HG03439 (cell line): ENCODE data around the gene NOLC1.
A peak's percentile ranks its signal among the peaks of the same experiment; 100 is the strongest.

Source experiments
- ATAC-seq: cut with Tn5 transposase; IDR thresholded peaks from one replicate; pipeline ENCODE4 v1.9.1; 2021; ENCODE audit warnings: mild to moderate bottlenecking, moderate library complexity; ENCODE audit not compliant: unreplicated experiment

NOLC1 gene

GRCh38 chr10:102151774-102152544 is at the start of gene NOLC1:
Gene NOLC1 (plus strand): TSS chr10:102152389. CDS start chr10:102152411, 22 bp downstream.
- peak; percentile 91 for ATAC-seq

- ATAC-seq, result no peak
Measured at GRCh38 chr10:102102421-102102820, 49.8 kb upstream of the NOLC1 start.

DNA sequence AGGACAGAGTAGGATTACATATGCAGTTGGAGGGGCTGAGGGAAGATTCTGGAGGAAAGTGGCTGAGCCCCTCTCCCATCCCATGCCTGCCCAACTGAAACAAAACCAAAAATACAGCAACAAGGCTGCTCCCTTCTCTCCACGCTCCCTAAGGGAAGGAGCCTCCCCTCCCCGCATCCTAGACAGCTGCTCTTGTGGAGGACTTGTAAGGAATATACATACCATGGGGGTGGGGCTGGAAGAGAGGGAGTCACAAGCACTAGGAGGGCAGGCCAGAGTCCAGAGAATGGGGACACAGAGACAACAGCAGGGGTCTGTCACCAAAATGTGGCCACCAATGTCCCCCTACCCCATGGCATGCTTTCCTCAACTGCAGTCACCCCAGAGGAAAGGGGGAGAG is 45.2 kb upstream of the NOLC1 start:
- no peak for ATAC-seq

GRCh38 chr10:102109166-102110116 is 42.7 kb upstream of the NOLC1 start:
- ATAC-seq, result no peak

DNA sequence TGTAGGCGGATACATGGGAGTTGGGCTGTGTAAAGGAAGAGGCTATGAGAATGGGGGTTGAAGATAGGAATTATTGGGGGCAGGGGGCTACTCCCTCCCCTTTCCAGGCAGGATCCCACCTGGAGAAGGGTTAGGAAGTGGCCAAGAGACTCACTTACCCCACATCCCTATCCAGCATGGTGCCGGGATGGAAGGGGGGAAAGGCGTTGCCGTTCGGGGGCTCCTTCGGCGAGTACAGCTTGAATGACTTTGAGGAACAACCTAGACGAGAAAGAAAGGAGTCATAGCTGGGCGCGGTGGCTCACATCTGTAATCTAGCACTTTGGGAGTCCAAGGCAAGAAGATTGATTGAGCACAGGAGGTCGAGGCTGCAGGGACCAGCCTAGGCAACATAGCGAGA is 40.9 kb upstream of the NOLC1 start:
- no peak for ATAC-seq

- no peak for ATAC-seq
Measured at GRCh38 chr10:102112210-102112817, 39.9 kb upstream of the NOLC1 start.

- ATAC-seq, result no peak
Measured at GRCh38 chr10:102113261-102113955, 38.8 kb upstream of the NOLC1 start.

DNA sequence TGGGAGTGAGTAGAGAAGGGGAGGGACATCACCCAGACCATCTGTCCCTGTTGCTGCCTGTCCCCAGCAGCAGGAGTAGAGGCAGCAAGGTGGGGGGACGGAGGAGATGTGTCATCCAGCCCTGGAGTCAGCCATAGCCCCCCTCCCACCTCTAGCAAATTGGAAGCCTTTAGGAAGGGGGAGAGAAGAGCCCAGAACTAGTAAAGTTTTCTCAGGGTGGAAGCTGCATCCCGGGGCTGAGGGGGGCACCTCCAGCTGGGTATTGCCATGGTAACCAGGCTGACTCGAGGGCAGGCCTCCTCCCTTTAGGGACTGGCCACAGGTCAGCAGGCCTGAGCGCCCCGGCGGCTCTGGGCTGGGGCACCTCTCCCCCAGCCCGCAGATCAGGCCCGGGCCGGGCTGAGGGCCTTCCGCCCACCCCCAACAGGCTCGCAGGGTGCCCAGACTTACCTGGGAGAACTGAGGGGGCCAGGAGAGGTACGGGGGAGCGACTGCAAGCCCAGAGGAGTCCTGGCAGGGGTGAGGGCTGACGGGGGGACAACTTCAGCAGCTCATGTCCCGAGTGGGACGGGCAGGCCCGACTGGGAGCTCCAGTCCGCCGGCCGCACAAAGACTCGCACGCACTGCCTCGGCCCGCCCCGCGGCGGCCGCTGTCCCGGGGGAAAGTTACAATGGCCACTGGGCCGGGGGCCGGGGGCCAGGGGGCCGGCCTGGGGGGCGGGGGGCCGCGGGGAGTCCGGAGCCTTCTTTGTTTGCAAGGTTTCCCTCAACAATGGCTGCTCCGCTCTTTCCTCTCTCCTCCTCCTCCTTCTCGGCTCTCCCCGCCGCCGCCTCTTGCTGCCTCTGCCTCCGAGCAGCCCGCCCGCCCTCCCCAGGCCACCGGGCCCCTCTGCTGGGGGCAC is 38.0 kb upstream of the NOLC1 start:
- no peak for ATAC-seq

DNA sequence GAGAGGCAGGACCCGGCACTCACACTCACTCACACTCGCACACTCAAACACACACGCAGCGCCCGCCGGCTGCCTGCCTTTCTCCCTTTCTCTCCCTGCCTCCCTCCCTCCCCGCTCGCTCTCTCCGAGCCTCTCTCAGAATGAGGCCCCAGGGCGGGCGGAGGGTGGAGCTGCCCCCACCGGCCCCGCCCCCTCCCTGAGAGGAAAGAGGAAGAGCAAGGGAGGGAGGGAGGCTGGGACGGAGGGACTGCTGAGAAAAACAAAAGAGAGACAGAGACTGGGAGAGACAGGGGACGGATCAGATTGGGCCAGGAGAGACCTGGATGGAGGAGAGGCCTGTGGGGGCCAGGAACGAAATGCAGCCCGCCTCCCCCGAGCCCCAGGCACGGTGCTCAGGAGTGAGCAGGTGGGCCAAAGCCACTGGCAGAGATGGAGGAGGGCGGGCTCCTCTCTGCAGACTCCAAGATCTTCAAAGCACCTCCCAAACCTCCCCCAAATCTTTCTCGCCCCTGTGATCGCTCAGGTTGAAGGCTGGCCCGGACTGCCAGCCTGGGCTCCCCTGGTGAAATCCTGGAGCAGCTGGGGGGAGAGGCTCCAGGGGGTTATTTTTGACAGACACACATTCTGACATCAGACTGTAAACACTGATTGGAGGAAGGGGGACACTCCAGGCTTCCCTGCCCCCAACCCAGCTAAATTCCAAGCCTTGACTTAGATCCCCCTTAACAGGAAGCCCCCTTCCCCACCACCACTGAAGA is 37.1 kb upstream of the NOLC1 start:
- peak; percentile 67 for ATAC-seq

- no peak for ATAC-seq
Measured at GRCh38 chr10:102115775-102116174, 36.4 kb upstream of the NOLC1 start.

GRCh38 chr10:102116656-102117055 is 35.5 kb upstream of the NOLC1 start:
- no peak for ATAC-seq

- ATAC-seq, result no peak
Measured at GRCh38 chr10:102117391-102118159, 34.6 kb upstream of the NOLC1 start.

GRCh38 chr10:102118867-102119266 is 33.3 kb upstream of the NOLC1 start:
- no peak for ATAC-seq

DNA sequence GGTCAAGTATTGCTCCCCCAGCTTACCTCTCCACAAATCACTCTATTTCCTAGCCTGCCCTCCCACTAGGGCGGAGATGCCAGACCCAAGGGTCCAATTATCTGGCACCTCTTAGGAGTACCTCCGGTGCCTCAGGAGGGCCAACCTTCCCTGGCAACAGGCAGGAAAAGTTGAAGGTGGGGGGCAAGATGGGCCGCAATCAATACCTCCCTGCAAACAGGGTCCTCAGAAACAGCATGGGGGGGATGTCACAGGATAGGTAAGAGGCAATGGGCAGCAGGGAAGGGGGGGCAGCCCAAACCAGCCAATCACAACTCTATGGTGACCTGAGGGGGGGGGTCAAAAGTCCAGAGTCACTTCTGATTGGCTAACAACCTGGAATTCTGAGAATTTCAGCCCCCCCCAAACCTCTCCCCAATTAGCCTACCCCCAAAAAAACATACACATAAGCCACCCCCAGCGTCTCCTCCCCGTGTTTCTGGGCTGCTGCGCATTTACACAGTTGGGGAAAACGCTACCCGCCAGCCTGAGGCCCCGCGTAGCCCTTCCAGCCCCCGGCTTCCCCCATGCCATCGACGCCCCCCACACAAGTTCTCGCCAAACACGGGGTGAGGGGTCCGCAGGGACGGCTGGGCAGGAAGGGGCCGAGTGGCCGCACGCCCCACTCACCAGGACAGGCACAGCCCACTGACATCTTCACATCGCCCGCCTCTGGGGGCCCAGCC is 32.6 kb upstream of the NOLC1 start:
- no peak for ATAC-seq

DNA sequence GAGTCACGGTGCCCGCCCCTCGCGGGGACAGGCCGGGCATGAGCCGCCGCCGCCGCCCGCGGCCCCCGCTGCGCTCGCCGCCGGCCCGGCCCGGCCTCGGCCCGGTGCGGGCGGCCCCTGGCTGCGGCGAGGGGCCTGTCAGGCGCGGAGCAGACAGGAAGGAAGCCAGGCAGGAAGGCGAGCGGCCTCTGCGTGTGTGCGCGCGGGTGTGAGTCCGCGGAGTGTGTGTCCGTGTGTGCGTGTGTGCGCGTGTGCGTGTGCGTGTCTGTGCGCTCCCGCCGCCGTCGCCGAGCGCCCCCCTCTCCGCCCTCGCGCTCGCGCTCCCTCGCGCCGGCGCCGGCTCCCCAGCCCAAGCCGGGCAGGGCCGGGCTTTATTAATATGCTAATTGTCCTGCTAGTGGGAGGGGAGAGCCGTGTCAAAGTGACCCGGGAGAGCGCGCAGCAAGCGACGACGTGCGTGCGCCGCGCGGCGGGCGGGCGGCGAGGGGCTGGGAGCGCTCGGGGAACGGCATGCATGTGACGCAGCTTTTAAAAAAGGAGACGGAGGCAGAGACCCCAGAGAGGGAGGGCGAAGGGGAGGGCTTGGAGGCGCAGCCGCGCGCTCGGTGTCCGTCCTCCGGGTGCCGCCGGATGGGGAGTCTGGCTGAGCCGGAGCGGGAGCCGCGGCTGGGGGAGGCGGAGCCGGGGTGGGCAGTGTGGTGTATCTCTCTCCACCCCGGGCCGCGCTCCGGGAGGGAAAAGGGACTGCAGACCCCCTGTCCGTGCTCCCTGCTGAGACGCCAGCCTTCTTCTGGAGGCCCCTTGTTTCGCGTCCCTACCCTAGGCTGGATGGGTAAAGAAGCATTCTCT is 31.8 kb upstream of the NOLC1 start, which contains the start of gene LDB1:
Gene LDB1 (minus strand): TSS at position 227 of the 849 bp plus-strand sequence. CDS start 258 bp downstream, outside the sequence.
- ATAC-seq, result peak; percentile 57

- no peak for ATAC-seq
Measured at GRCh38 chr10:102120991-102121738, 31.0 kb upstream of the NOLC1 start.
